Cerebellar nuclear complex (tissue), 1 donor: ENCODE measurements around the gene AK2.
"Not testable (repeated sequence)": the region's sequence is repeated elsewhere in the genome, so short reads cannot be mapped to it uniquely, and the experiment has no call there.

ENCODE experiments used
- DNase-seq, 2 experiments: peaks; one replicate each; lab custom pipeline; 2025; lab: John Stamatoyannopoulos, UW

The AK2 gene

GRCh38 chr1:33050221-33051076 is 13.8 kb upstream of the AK2 start:
- DNase-seq, result no peak

- DNase-seq, result no peak
These were observed 12.7 kb upstream of the AK2 start for GRCh38 chr1:33049371-33049770.

- no peak for DNase-seq
These were observed 11.7 kb upstream of the AK2 start for GRCh38 chr1:33048426-33048825.

GRCh38 chr1:33047839-33048305 is 11.2 kb upstream of the AK2 start:
- DNase-seq, result no peak

GRCh38 chr1:33047290-33047689 is 10.6 kb upstream of the AK2 start:
- DNase-seq, result no peak

- DNase-seq, result not testable (repeated sequence)
These were observed 9.6 kb upstream of the AK2 start for GRCh38 chr1:33046234-33046633.

GRCh38 chr1:33045814-33046213 is 9.1 kb upstream of the AK2 start:
- no peak for DNase-seq

GRCh38 chr1:33045246-33045645 is 8.6 kb upstream of the AK2 start:
- DNase-seq, result no peak

- DNase-seq, result no peak
These were observed 6.8 kb upstream of the AK2 start for GRCh38 chr1:33043267-33044092.

GRCh38 chr1:33042831-33043230 is 6.1 kb upstream of the AK2 start:
- DNase-seq, result peak; percentile 81 to 90

- DNase-seq, result no peak
These were observed 4.3 kb upstream of the AK2 start for GRCh38 chr1:33041026-33041425.

GRCh38 chr1:33039840-33040239 is 3.2 kb upstream of the AK2 start:
- no peak for DNase-seq

- no peak for DNase-seq
These were observed 595 bp downstream of the AK2 start for GRCh38 chr1:33036051-33036525.

GRCh38 chr1:33032126-33032869 is 4.4 kb downstream of the AK2 start:
- no peak for DNase-seq

- DNase-seq, result no peak
These were observed 5.2 kb downstream of the AK2 start for GRCh38 chr1:33031506-33031905.

- DNase-seq, result no peak
These were observed 6.1 kb downstream of the AK2 start for GRCh38 chr1:33030575-33030974.

GRCh38 chr1:33029921-33030320 is 6.8 kb downstream of the AK2 start:
- DNase-seq, result no peak

- DNase-seq, result no peak
These were observed 7.5 kb downstream of the AK2 start for GRCh38 chr1:33029209-33029608.

- DNase-seq, result no peak
These were observed 10.9 kb downstream of the AK2 start for GRCh38 chr1:33025761-33026160.

GRCh38 chr1:33025180-33025569 is 11.5 kb downstream of the AK2 start:
- no peak for DNase-seq

GRCh38 chr1:33024430-33025179 is 12.1 kb downstream of the AK2 start:
- DNase-seq, result not testable (repeated sequence)
